ENCODE data around the gene ERC1.

ERC1 gene

GRCh38 chr12:1531153-1531653, 540.2 kb downstream of the ERC1 start:
- H3K4me3 ChIP-seq = peak overlapping the region; percentile 20 to 59 (median 42)
- H3K27ac ChIP-seq = peak overlapping the region in 6 of 21 experiments; percentile 2 to 70 (median 34)

- Histone ChIP-seq H3K27ac (peak overlapping the region in 5 of 21 experiments; percentile 2 to 70 (median 38)), H3K4me3 (peak overlapping the region; percentile 20 to 59 (median 42))
Observed at GRCh38 chr12:1531654-1532374, 540.8 kb downstream of the ERC1 start.

- no peak overlapping the region for H3K27ac ChIP-seq
- peak overlapping the region in 1 of 7 experiments; percentile 7 for H3K4me3 ChIP-seq
Observed at GRCh38 chr12:1532375-1533165, 541.5 kb downstream of the ERC1 start.

- Histone ChIP-seq H3K27ac (no peak overlapping the region), H3K4me3 (peak overlapping the region in 2 of 7 experiments; percentile 7 to 15)
Observed at GRCh38 chr12:1533205-1533601, 542.2 kb downstream of the ERC1 start.

- Histone ChIP-seq H3K4me3 (peak overlapping the region in 2 of 7 experiments; percentile 7 to 15), H3K27ac (no peak overlapping the region)
Observed at GRCh38 chr12:1533602-1534304, 542.7 kb downstream of the ERC1 start.

- Histone ChIP-seq H3K4me3 (no peak overlapping the region), H3K27ac (no peak overlapping the region)
Observed at GRCh38 chr12:1534748-1535147, 543.7 kb downstream of the ERC1 start.

- Histone ChIP-seq H3K27ac (no peak overlapping the region), H3K4me3 (no peak overlapping the region)
Observed at GRCh38 chr12:1536817-1537216, 545.8 kb downstream of the ERC1 start.

- Histone ChIP-seq H3K27ac (no peak overlapping the region), H3K4me3 (no peak overlapping the region)
Observed at GRCh38 chr12:1539135-1539534, 548.1 kb downstream of the ERC1 start.

GRCh38 chr12:1540690-1541089, 549.7 kb downstream of the ERC1 start:
- no peak overlapping the region for H3K4me3 ChIP-seq
- no peak overlapping the region for H3K27ac ChIP-seq

- H3K27ac ChIP-seq = no peak overlapping the region
- no peak overlapping the region for H3K4me3 ChIP-seq
Observed at GRCh38 chr12:1542599-1542998, 551.6 kb downstream of the ERC1 start.

- no peak overlapping the region for H3K4me3 ChIP-seq
- no peak overlapping the region for H3K27ac ChIP-seq
Observed at GRCh38 chr12:1544996-1545700, 554.1 kb downstream of the ERC1 start.
